Stromal cell of bone marrow (primary cell): ENCODE results near the gene DLGAP1.

Experiments
- DNase-seq: peaks from one replicate; pipeline ENCODE4 v3.0.0-alpha.2; 2012; ENCODE audit warnings: low read depth

Gene DLGAP1

DNA sequence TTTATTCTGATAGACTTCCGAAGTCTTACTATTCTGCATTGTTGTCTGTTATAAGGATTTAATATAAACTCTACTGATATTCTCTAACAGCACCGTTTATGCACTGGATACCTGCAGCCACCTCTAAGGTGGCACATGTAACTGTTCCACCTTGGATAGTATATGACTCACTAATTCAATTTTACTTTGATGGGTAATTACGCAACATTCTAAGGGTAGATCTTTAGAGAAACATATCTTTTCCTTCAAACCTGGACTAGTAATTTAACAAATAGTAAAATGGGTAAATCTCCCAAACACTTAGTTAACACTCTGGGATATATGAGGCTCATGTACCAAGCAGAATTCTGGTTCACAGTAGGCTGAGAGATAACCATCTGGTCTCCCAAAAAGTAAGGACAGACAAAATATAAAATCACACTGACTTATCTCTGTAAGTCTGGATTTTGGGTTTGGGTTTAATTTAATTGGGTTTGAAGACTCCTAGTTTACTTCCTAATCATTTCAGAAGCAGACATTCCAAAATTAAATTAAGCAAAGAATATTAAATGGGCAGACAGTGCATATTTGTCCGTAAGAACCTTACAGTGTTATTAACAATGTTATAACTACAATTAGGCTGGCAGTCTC, 590.3 kb downstream of the DLGAP1 start:
- DNase-seq: no peak

DNA sequence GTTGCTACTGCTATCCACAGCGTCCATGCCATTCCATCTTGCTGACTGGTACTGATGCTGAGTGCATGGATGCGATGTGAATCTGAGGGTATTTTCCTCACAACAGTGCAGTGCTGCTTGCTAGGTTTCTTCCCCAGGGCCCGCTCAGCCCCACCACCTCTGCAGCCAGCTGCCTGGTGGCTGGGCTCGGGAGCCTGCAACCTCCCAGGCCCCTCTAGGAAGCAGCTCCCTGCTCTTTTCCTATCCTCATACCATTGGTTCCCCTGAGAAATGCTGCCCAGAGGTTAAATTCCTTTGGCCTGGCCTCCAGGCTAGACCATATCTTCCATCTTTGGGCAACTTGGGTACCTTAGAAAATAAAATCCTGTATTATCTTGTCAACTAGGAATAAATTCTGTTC, 591.5 kb downstream of the DLGAP1 start:
- DNase-seq: no peak

DNA sequence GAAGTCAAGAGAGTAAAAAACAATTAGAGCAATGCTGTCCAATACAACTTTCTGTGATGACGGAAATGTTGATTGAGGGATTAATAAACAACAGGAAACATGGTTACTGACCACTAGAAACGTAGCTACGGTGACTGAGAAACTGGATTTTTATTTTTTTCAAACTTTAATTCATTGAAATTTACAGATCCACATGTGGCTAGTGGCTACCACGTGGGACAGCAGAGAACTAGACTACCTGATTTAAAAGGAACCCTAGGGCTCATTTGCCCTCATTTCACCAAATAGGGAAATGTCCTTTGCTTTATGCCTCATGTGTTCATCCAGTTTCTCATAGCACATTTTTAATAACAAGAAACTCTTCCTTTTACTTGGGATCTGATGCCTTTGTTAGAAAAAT, 592.1 kb downstream of the DLGAP1 start:
- no peak for DNase-seq

DNA sequence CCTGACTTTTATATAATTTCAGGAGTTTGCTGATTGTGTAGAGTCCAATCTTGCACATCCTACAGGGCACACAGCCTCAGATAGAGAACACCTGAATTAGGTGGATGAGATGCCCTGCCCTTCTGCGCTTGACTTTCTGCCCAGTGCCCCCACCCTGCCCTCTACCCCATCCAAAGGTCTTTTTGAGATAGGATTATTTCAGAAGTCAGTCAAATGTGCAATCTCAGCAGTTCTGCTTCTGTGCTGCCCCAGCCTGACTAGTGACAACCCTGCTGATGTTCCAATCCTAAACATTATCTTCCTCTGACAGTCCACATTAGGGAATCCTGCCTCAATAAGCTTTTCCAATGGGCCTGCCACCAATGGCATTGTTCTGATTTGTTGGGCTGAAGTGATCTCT, 593.6 kb downstream of the DLGAP1 start:
- DNase-seq: no peak

DNA sequence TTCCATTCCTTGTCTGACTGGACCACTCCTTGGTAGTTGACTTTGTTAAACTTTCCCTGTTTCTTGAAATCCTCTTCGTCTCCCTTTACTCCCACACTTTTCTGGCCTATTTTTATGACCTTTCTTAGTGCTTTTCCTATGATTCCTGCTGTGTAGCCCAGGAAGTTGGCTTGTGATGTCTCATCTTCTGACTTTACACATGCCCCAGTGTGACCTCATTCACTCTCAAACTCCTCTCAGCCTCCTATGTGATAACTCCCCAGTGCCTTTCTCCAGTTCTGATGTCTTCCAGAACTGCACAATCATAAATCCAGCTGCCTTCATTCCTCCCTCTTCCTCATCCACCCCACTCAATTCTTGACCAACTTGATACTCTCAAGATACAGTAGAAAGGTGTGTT, 597.6 kb downstream of the DLGAP1 start:
- DNase-seq: peak; percentile 25

DNA sequence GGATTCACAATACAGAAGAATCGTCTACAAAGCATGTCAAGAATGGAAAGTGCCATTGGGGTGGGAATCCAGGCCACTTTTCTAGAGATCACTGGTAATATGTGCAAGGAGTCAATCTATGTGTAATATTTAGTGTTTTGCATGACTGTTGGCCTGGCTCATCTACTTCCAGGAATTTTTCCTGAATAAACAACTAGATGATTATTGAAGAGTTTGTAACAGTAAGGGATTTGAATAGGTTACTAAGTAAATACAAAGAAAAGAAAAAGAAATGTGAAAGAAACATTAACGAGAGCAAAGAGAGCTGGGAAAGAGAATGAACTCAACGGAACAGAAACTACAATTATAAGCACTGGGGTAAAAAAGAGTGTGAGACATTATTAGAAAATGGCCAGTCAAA, 599.1 kb downstream of the DLGAP1 start:
- no peak for DNase-seq

DNA sequence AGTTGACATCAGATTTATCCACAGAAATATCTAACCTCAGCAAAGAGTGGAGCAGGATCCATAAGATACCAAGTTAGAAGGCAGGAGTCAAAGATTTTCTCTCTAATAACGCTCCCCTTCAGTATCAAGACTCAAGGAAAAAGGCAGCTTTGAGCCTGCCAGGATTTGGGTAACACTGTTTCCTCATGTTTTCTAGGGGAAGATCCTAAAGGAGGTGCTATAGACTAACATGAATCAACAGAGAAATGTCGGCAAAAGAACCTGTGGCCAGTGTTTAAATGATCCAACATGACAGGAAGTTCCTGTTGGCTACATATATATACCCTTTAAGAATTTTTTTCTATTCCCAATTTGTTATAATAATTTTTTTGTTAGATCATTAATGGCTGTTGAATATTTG, 602.8 kb downstream of the DLGAP1 start:
- DNase-seq: no peak

DNA sequence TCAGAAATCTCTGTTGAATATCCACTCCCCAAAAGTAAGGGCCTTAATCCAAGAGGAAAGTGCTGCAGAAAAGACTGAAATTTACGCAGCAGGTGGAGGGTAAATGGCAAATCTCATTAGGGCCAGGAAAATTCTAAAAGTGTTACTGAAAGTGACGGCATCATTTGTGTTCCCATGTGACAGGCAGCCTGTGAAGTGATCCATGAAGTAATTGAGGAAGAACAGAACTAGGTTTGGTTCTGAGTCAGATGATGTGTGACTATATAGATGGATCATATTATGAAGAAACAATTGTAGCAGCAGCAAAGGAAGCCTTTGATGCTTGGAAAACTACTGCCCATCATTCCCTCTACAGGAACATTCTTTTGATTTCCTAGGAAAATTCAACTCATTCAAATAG, 603.9 kb downstream of the DLGAP1 start:
- no peak for DNase-seq

DNA sequence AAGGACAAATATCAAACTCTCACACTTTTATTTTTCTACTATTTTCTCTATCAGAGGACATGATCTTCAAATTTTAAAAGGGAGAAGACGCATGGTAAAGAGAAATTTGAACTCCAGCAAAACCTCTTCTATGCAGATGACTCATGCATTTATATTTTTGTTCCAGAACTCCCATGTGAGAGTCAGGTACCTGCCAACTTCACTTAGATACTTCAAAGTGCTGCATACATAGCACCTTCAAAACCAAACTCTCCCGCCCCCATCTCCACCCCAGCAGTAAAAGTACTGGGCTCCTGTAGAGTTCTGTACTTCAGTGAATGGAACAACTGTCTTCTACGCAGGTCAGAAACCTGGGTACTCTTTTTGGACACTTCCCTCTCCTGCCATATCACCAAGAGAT, 606.8 kb downstream of the DLGAP1 start:
- DNase-seq: no peak

DNA sequence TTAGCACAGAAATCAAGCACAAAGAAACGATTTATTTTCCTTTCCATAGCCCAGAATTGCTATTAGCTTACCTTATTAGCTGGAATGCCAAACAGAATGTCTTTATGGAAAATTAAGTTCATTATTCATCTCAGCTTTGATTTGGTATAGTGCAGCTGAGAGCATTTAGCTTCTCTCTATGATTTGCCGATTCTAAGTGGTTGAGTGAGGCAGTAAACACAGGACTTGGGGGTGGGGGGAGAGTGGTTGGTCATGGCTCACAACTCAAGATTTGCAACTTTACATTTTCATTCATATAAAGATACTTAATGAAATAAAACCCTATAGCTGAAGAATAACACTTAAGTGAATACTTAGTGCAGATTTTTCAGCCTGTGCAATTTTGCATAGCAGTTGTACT, 609.9 kb downstream of the DLGAP1 start:
- DNase-seq: no peak

DNA sequence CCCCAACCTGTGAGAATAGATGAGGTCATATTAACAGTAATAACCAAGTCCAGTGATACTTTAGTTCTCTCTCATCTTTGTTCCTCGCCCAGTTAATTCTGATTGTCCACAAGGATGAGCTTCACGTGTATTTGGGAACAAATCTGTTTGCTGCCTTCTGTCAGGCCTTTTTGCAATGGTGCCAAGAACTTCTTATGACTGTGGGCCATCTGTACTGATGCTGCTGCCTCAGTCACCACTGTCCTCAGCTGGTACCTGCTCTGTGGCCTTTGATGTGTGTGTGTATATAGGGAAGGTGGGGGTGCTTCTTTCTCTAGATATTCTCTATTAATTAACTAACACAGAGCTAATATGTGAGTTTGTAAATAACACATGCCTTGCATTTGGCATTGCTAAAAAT, 612.3 kb downstream of the DLGAP1 start:
- DNase-seq: no peak

DNA sequence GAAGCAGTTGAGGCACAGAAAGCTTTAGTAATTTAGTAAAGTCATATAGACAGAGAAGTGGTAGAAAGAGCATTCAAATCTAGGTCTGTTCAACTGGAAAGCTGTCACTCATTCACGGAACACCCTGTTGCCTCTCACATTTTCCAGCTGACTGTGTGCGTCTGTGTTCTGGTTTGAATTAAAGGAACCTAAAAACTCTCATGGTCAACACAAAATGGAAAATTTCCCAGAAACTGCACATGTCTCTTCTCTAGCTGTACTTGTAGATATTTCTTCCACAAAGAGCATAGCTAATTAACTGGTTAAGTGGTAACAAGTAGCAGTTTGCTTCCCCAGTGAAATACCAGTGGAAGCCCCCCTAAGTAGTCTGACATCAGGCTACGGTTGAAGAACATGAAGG, 614.3 kb downstream of the DLGAP1 start:
- DNase-seq: no peak

DNA sequence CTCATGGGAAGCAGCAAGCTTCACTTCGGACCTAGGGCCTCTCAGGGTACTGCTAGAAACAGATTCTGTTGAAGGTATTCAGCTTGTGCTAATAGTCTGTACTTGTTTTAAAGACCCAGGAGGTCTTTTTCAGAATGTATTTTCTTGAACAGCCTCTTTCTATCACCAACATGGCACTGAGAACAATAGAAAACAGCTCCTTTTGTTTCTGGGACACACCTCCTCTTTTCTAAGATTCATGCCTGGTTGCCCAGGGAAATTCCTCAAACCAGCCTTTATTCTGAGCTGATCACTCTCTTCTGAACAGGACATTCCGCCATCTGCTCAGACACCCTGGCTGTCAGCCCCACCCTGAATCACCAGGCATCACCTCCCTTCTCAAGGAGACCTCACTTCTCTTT, 615.5 kb downstream of the DLGAP1 start:
- DNase-seq: no peak

DNA sequence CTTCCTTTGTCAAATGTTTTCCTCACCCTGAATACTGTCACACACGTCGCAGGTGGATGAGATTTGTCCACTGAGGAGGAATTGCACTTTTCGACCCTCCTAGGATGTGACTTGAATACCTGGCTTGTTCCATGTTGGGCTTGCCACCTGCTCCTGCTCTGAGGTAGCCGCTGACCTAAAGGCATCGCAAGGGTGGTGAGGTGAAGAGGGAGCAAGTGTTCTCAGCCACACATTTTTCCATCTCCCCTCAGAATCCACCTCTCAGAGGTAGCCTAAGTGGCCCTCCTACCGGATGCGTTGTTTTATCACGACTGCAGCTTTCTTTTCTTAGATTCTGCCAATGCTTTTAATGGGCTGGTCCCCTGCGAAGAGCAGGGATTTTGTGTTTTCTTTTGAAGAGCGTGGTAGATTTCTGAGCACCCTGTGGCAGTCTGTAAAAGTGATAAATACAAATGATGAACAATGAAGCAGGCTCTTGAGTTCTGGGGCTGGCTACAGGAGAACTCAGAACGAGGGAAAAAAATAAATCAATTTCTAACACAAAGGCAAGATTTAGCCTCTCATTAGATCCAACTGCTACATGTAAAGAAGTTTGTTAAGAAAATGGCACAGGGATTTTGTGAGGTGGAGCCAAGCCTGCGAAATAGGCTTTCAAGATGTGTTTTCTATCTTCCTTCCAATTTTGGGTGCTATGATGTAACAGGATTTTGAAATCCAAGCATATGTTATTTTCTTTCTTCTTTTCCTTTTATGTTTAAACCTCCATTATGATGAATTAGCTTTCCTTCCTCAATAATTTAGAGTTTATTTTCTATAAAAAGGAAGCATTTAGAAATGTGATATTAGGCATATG, 618.4 kb downstream of the DLGAP1 start:
- no peak for DNase-seq

DNA sequence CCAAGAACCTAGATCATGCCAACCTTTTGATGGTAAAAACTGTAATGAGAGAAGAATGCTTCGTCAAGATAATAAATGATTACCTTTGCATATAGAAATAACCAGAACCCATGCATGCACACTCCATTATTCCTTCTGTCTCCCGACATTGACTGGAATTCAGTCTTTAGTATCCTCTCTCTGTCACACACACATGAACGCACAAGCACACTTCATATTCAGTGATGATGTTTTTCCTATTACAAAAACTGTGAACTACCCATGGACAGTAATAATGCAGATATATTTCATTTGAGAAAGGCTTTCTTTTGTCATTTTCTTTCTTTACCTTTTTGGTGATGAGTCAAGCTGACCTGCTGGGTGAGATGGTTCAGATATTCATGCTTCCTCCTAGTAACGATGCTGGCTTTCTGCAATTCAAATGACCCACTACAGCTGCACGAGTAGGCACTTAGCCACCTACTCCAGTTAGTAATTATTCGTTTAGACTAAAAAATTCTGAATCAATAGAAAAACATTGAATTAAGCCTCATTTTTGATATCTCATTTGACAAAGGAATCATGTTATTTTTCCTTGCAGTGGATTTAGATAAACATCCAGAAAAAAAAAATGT, 623.0 kb downstream of the DLGAP1 start:
- DNase-seq: no peak

DNA sequence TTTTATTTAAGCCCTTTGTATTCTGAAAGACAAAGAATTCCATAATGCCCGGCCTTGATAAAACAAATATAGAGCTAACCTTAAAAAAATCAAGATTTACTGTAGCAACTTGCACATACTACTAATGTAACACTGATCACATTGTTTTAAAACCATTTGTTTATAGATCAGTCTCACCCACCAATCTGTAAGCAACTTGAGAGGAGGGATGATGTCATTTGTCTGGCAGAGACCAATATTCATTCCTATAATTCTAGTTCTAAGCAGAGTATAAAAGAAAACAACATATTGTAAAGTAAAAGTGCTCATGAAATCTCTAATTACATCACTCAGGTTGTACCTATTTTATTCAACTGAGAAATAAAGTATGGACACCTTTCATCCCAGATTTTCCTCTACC, 624.5 kb downstream of the DLGAP1 start:
- DNase-seq: no peak

DNA sequence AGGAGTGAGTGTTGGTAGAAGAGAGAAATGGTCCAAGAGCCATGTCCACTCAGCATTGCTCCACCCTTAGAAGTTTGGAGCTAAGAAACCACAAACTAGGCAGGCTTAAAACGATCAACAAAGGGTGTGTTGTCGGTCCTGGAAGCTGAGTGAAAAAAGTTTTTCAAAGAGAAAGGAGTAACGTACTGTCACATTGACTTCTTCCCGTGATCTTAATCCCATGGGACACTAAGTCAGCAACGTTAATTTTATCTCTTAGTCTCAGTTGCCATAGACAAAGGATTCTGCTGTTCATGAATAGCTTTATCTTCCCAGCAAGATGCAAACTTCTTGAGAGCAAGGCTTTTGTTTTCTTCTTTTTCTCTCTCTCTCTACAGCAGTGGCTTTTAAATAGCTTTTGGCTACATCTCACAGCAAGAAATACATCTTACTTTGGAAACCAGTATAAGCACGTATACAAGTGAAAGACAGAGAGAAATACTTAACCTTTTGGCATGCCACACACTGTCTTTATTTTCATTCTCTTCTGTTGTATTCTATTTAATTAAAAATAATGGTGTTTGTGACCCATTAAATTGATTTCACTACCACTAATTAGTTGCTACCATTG, 627.8 kb downstream of the DLGAP1 start:
- no peak for DNase-seq

DNA sequence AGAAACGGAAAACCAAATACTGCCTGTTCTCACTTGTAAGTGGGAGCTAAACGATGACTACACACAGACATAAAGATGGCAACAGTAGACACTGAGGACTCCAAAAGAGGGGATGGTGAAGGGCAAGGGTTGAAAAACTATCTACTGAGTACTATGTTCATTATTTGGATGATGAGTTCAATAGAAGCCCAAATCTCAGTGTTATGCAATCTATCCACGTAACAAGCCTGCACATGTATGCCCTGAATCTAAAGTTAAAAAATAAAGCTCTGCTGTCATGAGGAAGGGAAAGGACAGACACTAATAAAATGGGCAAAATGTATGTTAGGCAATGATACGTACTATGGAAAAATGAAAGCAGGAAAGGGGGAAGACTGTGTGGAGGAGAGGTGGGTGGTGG, 629.1 kb downstream of the DLGAP1 start:
- DNase-seq: no peak

DNA sequence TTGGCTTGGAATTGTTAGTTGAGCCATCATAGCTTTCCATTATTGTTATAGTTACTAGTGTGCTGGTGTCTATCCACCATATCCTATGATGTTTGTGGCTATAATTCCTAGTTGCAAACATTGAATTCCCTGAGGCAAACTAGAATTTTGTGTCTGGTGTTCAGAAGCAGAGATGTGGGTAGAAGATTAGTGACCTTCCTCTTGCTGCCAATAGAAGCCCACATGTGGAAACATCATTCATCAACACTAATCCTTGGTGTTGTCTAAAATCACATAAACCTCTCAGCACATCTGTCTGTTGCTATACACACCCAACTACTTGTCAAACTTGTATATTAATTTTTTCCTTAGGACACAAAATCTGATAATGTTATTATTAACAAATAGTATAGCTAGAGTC, 631.0 kb downstream of the DLGAP1 start:
- no peak for DNase-seq

DNA sequence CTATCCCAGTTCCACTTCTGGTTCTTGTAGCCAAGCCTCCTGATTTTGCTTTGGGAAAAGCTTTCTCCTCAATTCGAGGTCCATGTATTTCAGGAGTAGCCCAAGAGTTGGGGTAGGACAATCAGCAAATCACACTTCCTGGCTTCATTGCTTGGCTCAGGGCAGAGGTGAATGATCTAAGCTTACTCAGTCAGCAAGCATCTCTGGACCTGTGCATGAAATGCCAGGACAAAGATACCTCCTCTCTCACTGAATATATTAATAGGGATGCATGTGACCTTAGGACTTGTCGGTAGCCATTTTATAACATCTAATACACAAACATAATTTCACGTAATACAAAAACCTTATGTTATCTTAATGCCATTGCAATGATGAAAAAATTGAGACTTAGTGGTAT, 632.0 kb downstream of the DLGAP1 start:
- no peak for DNase-seq

DNA sequence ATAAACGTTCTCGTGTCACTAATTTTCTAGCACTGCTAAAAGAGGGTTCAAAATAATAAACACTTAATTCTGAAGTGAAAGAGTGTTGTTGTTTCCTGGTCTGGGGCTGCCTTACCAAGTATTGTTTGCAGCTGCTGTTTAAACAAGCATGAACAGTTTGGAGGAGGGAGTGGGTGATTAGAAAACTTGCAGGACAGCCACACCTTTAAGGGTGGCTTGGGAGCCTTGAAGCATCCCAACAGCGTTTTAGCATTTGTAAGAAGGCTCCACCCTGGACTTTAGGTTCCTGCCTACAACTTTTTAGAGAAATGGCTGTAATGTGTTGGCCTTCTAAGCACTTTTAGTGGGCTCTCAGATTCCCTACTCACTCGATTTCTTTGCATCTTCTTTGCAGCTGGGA, 633.6 kb downstream of the DLGAP1 start:
- no peak for DNase-seq

DNA sequence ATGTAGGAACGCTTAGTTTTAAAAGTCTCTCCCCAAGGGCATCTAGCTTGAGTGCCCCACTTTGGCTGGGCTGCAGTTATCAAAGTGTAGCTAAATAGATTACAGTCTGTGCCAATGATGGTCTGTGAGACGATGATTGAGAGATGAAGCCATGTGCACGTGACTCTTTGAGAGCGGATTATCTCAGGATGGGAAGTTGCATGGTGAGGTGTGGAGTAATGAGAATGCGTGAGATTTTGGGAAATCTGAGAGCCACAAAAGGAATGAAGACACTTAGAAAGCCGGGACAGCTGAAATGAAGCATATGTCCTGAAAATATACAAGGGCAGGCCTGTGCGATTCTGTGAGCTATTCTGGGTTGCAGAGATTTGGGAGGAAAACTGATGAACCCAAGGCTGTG, 635.1 kb downstream of the DLGAP1 start:
- no peak for DNase-seq
